SKM-1 treated with dmso at 0.1 percent for 144 hours (cell line): ENCODE data around the gene FUT4.
A peak's percentile ranks its signal among the peaks of the same experiment; 100 is the strongest.
"Not testable (repeated sequence)": the region's sequence is repeated elsewhere in the genome, so short reads cannot be mapped to it uniquely, and the experiment has no call there.

ENCODE experiments used
- DNase-seq: peaks from one replicate; lab custom pipeline; 2025; ENCODE audit not compliant: unreplicated experiment; lab: John Stamatoyannopoulos, UW

Gene FUT4

GRCh38 chr11:94563848-94564467 lies 20.2 kb downstream of the FUT4 start:
- DNase-seq: no peak

GRCh38 chr11:94567181-94567670 lies 23.5 kb downstream of the FUT4 start, which contains the start of gene PIWIL4:
Gene PIWIL4, plus strand, starts transcription at chr11:94567368. Its CDS starts 151 bp downstream, at chr11:94567519.
- no peak for DNase-seq

DNA sequence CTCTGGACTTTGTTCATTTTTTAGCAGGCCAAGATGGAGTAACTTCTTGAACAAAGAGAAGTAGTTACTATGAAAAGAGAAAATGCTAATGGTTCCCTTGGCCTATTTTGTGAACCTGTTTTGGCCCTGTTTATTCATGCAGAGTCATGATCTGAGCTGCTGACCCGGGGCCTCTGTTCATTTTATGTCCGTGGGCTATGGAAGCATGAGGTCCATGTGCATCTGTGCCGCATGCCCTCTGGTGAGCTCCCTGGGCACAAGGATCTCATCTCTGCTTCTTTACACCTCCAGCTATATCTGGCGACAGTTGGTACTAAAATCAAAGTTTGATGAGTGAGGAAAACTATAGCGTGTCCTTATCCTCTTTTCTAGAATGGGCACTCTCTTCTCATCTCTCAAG lies 24.5 kb downstream of the FUT4 start:
- DNase-seq: no peak

DNA sequence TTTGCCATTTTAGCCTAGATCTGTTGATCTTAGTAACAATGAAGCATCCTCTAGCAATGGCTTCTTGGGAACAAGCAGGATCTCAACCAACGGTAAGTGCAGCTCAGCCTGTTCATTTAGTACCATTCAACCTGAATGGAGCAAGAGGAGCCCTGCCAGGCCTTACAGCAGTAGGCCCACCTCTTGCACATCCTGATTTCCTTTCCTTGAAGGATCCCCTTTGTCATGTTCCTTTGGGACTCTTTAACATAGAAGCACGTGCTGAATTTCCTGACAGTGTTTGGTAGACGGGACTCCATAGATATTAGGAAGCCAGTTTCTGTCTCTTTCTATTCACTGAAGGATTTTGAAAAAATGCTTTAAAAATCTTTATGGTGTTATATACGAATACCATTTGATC lies 25.0 kb downstream of the FUT4 start:
- DNase-seq: no peak

DNA sequence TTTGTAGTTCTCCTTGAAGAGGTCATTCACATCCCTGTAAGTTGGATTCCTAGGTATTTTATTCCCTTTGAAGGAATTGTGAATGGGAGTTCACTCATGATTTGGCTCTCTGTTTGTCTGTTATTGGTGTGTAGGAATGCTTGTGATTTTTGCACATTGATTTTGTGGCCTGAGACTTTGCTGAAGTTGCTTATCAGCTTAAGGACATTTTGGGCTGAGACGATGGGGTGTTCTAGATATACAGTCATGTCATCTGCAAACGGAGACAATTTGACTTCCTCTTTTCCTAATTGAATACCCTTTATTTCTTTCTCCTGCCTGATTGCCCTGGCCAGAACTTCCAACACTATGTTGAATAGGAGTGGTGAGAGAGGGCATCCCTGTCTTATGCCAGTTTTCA lies 29.3 kb downstream of the FUT4 start:
- DNase-seq: not testable (repeated sequence)

DNA sequence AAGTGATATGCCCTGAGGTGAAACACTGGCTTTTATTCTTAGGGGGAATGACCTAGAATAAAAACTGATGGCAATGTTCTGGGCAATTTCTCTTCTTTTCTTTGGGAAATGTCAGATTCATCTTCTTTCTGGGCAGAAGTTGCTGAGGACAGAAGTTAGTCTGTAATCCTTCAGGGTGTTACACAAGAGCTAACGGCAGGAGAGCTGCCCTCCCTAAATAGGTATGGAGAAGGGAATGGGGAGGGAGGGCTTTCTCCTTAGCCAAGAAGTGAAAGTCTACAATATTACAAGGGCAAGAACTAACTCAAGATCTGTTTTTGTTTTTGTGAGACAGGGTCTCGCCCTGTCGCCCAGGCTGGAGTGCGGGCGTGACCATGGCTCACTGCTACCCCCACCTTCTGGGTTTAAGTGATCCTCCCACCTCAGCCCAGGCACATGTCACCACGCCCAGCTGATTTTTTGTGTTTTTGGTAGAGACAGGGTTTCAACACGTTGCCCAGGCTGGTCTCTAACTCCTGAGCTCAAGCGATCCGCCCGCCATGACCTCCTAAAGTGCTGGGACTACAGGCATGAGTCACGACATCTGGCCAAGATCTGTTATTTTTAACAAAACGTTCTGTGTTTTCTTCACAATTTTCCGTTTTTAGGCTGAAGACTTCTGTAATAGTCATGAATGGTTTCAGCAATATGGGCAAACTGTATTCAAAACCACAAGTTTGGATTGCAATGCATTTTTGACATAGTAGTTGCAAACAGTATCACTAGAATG lies 30.7 kb downstream of the FUT4 start:
- DNase-seq: peak; percentile 81

DNA sequence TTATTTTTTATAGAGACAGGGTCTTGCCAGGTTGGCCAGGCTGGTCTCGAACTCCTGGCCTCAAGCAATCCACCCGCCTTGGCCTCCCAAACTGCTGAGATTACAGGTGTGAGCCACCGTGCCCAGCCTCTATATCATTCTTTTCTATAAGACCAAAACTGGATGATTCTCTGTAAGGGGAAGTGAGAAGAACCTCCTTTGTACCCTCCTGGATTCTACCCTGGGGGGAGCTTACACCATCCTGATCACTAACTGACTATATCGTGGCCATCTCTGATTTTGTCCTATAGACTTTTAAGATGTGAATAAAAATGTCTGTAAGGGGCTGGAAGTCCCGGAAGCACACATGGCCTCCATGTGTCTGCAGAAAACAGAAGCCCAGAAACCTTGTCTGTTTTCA lies 32.6 kb downstream of the FUT4 start:
- no peak for DNase-seq

DNA sequence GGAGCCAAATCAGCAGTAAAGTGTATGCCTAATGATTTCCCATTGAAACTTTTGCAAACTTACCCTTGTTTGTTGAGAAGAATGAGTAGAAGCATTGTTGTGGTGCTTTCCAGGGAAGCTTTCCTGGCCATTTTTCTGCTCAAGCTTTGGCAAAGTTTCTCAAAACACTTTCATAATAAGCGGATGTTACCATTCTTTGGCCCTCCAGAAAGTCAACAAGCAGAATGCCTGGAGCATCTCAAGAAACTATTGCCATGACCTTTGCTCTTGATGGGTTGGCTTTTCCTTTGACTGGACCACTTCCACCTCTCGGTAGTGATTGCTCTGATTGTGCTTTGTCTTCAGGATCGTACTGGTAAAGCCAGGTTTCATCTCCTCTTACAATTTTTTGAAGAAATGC lies 34.1 kb downstream of the FUT4 start:
- DNase-seq: no peak

DNA sequence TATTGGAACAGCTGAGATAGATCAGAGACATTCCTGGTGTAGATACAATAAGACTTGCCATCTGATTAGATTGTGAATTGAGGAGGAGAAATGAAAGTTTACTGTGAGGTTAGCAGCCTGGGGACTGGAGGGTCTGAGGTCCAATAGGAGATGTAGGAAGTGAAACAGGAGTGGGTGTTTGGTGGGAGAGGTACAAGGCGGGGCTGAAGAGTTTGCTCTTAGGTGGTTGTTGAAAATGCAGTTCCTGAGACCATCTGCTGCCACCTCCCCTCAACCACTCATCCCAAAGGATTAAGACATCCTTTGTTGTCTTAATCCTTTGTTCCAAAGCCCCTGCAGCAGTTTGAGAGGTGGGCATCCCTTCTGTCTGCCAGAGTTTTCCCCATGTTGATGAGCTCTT lies 38.2 kb downstream of the FUT4 start:
- DNase-seq: no peak

DNA sequence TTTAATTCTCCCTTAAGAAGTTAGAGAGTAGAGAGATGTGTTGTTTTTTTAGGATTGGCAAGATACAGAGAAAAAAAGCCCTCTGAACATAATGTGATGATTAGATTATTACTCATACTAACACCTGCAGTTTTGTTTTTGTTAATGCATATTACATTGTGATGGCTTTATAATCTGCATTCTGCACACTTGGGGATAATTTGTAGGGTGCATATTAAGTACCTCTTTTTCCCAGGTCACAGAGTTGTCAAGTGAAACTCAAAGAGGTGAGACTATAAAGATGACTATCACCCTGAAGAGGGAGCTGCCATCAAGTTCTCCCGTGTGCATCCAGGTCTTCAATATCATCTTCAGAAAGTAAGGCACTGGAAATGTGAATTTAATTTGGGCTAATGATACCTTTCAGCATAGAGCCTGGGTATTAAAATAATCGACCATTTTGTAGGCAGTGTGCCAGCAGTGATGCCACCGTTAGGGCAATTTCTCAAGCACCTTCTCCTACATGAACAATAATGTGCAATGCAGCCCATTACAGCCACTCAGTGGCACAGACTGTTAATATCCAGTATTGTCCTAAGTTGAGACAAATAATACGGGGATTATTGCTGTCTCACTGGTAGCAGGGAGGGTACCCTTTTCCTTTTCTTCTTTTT lies 39.6 kb downstream of the FUT4 start:
- no peak for DNase-seq

- peak; percentile 73 for DNase-seq
These were observed 40.3 kb downstream of the FUT4 start for GRCh38 chr11:94583866-94584500.

GRCh38 chr11:94584978-94585377 lies 41.3 kb downstream of the FUT4 start:
- DNase-seq: no peak

- no peak for DNase-seq
These were observed 41.7 kb downstream of the FUT4 start for GRCh38 chr11:94585399-94585798.

GRCh38 chr11:94586546-94586945 lies 42.8 kb downstream of the FUT4 start:
- DNase-seq: no peak

DNA sequence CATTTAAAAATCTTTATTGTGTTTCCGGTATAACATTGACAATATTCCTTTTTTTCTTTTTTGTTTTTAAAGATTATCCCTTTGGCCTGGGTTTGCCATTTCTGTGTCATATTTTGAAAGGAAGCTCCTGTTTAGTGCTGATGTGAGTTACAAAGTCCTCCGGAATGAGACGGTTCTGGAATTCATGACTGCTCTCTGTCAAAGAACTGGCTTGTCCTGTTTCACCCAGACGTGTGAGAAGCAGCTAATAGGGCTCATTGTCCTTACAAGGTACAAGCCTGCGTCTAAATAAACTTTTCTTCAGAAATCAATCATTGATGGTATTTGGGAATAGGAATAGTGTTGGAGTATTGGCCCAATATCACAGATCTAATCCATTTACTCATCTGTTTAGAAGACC lies 43.3 kb downstream of the FUT4 start:
- no peak for DNase-seq

- no peak for DNase-seq
These were observed 44.7 kb downstream of the FUT4 start for GRCh38 chr11:94588366-94588942.

- no peak for DNase-seq
These were observed 46.8 kb downstream of the FUT4 start for GRCh38 chr11:94590352-94591041.

DNA sequence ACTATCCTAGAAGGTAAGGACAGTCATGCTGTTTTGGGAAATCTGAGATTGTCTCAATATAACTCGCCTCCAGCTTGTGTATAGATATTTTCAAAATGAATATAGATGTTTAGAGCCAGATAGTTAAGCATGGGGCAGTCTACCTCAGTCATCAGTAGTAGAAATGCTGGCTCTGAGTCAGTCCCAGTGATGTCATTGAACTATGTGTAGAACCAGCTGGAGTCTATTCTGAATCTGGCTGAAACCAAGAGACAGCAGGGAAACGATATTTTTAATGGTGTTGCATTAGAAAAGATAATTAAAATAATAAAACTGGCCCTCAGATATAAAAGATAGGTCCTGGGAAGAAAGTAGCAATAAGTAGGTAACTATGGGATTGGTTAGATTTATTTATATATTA lies 49.3 kb downstream of the FUT4 start:
- no peak for DNase-seq

DNA sequence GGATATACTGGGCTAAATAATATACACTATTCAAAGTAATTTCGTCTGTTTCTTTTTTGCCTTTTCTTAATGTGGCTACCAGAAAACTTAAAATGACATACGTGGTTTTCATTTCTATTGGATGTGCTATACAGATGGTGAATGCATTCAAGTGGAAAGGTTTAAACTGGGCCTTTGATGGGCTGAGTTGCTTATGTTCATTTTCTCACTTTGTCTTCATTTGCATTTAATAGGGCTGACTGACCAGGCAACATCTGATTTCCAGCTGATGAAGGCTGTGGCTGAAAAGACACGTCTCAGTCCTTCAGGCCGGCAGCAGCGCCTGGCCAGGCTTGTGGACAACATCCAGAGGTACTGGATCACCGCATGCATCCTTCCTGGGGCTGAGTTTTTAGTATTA lies 51.4 kb downstream of the FUT4 start:
- no peak for DNase-seq

DNA sequence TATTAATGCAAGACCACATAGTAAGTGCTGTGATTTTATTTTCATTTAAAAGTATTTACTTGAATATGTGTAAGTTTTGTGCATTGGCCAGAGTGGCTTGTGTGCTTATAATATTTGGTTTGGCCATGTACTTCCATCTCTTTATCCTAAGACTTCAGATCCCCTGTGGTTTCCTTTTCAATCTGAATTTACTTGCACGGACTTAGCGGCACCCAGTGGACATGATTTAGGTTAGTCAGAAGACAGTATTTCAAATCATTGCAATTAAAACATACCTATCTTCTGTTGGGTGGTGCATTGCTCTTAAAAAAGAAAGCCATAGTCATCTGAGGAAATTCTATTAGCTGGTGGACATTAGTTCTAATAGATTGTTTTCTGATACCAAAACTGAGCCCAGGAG lies 54.2 kb downstream of the FUT4 start:
- DNase-seq: no peak
